Liver (tissue), 9 donors: ENCODE data around the gene MAP3K9. TPM values are rescaled to one million over a fixed set of nuclear protein-coding genes. Genes with fewer than 3 reads are reported as not detected.

Source experiments
- DNase-seq: peaks from one replicate; pipeline ENCODE4 v3.0.0-alpha.2; 2017; ENCODE audit warnings: low spot score
- H3K27ac ChIP-seq, 2 donors: one replicate each; pipeline ENCODE4 v1.7.0; 2013; ENCODE audit warnings: inconsistent platforms in 2 of 2, low read length in 2 of 2, control low read depth in 1 of 2, low read depth in 1 of 2, mild to moderate bottlenecking in 1 of 2
- H3K27me3 ChIP-seq, 4 donors: one replicate each; pipeline versions ENCODE4 v1.6.1 to v1.7.0; 2013; ENCODE audit warnings: low read length in 3 of 4, inconsistent platforms in 1 of 4, mild to moderate bottlenecking in 1 of 4, moderate library complexity in 1 of 4; ENCODE audit not compliant: control insufficient read depth in 4 of 4, insufficient read depth in 4 of 4
- H3K36me3 ChIP-seq, 4 donors: one replicate each; pipeline versions ENCODE4 v1.6.1 to v1.7.0; 2013; ENCODE audit warnings: low read length in 3 of 4, mild to moderate bottlenecking in 3 of 4, low read depth in 1 of 4, moderate library complexity in 1 of 4; ENCODE audit not compliant: control insufficient read depth in 4 of 4, insufficient read depth in 3 of 4
- H3K4me1 ChIP-seq, 4 donors: one replicate each; pipeline versions ENCODE4 v1.6.1 to v1.7.0; 2013; ENCODE audit warnings: low read length in 3 of 4, mild to moderate bottlenecking in 3 of 4, moderate library complexity in 1 of 4; ENCODE audit not compliant: control insufficient read depth in 4 of 4, insufficient read depth in 4 of 4
- H3K4me3 ChIP-seq, 3 donors: one replicate each; pipeline versions ENCODE4 v1.6.1 to v1.7.0; 2013; ENCODE audit warnings: low read length in 3 of 3, control low read depth in 1 of 3, low read depth in 1 of 3, mild to moderate bottlenecking in 1 of 3
- H3K9ac ChIP-seq, 2 donors: one replicate each; pipeline ENCODE4 v1.7.0; 2013; ENCODE audit warnings: low read length in 2 of 2, mild to moderate bottlenecking in 2 of 2, moderate library complexity in 2 of 2, control low read depth in 1 of 2, low read depth in 1 of 2
- H3K9me3 ChIP-seq, 4 donors: one replicate each; pipeline versions ENCODE4 v1.6.1 to v1.7.0; 2013; ENCODE audit warnings: low read length in 3 of 4; ENCODE audit not compliant: control insufficient read depth in 4 of 4
- ATF3 ChIP-seq: IDR thresholded peaks from 2 replicates; pipeline ENCODE4 v1.6.1; 2016; ENCODE audit warnings: antibody characterized with exemption
- CTCF ChIP-seq: fragments of 150-350 bp; IDR thresholded peaks from 2 replicates; pipeline ENCODE4 v1.5.1; 2017; ENCODE audit warnings: improper control_type of control experiment, low read depth, low read length; ENCODE audit not compliant: missing input control
- EGR1 ChIP-seq, 2 donors: IDR thresholded peaks; 2 replicates each; pipeline ENCODE4 v1.6.1; 2016 to 2018; ENCODE audit warnings: antibody characterized with exemption in 2 of 2, low read depth in 2 of 2
- FOXA1 ChIP-seq: IDR thresholded peaks from 2 replicates; pipeline ENCODE4 v1.6.1; 2016; ENCODE audit warnings: antibody characterized with exemption
- FOXA2 ChIP-seq: IDR thresholded peaks from 2 replicates; pipeline ENCODE4 v1.6.1; 2016; ENCODE audit warnings: antibody characterized with exemption
- GABPA ChIP-seq, 2 donors: IDR thresholded peaks in 1 of 2; conservative IDR thresholded peaks in 1 of 2; 2 replicates each; pipeline ENCODE4 v1.6.1; 2016; ENCODE audit warnings: antibody characterized with exemption in 2 of 2, mild to moderate bottlenecking in 1 of 2, moderate library complexity in 1 of 2
- HNF4A ChIP-seq, 2 donors: conservative IDR thresholded peaks; 2 replicates each; pipeline ENCODE4 v1.6.1; 2016; ENCODE audit warnings: antibody characterized with exemption in 2 of 2, mild to moderate bottlenecking in 2 of 2
- HNF4G ChIP-seq: IDR thresholded peaks from 2 replicates; pipeline ENCODE4 v1.6.1; 2016; ENCODE audit warnings: antibody characterized with exemption
- JUND ChIP-seq, 2 donors: IDR thresholded peaks; 2 replicates each; pipeline ENCODE4 v1.6.1; 2016; ENCODE audit warnings: antibody characterized with exemption in 2 of 2
- MAX ChIP-seq: IDR thresholded peaks from 2 replicates; pipeline ENCODE4 v1.6.1; 2016; ENCODE audit warnings: antibody characterized with exemption
- NR2F2 ChIP-seq: IDR thresholded peaks from 2 replicates; pipeline ENCODE4 v1.6.1; 2016; ENCODE audit warnings: antibody characterized with exemption
- RAD21 ChIP-seq, 2 donors: IDR thresholded peaks; 2 replicates each; pipeline ENCODE4 v1.6.1; 2016; ENCODE audit warnings: antibody characterized with exemption in 2 of 2, mild to moderate bottlenecking in 2 of 2
- REST ChIP-seq: IDR thresholded peaks from 2 replicates; pipeline ENCODE4 v1.6.1; 2016; ENCODE audit warnings: antibody characterized with exemption, mild to moderate bottlenecking
- RXRA ChIP-seq, 2 donors: IDR thresholded peaks; 2 replicates each; pipeline ENCODE4 v1.6.1; 2017 to 2018; ENCODE audit warnings: antibody characterized with exemption in 2 of 2, mild to moderate bottlenecking in 1 of 2
- SP1 ChIP-seq: IDR thresholded peaks from 2 replicates; pipeline ENCODE4 v1.6.1; 2018; ENCODE audit warnings: antibody characterized with exemption, mild to moderate bottlenecking
- TAF1 ChIP-seq: conservative IDR thresholded peaks from 2 replicates; pipeline ENCODE4 v1.6.1; 2016; ENCODE audit warnings: antibody characterized with exemption, mild to moderate bottlenecking
- YY1 ChIP-seq: IDR thresholded peaks from 2 replicates; pipeline ENCODE4 v1.6.1; 2016; ENCODE audit warnings: antibody characterized with exemption, mild to moderate bottlenecking
- ZBTB33 ChIP-seq: IDR thresholded peaks from 2 replicates; pipeline ENCODE4 v1.6.1; 2016; ENCODE audit warnings: antibody characterized with exemption
- WGBS: extraction: QIAGEN DNeasy Blood & Tissue Kit; methylation state at CpG from one replicate; pipeline ENCODE4 v1.1.7; 2013; 5-methylcytosine and 5-hydroxymethylcytosine counted together
- polyA plus RNA-seq, 2 donors: library from polyadenylated mRNA; stranded (reverse) in 1 of 2; unstranded in 1 of 2; fragments of 200-250 nt in 1 of 2; fragments of >200 nt in 1 of 2; fragmentation: Nextera tagmentation in 1 of 2; extraction: Ambion mirVana in 1 of 2; gene quantifications; one replicate each; pipeline versions ENCODE4 v1.2.1 to v1.2.3, GENCODE V29; 2013 to 2015
- total RNA-seq, 2 donors: library from RNA; depleted of rRNA; stranded (reverse); fragments of >200 nt; gene quantifications; one replicate each; pipeline ENCODE4 v1.2.3, GENCODE V29; 2014
- donor health status: healthy.
- donor health status: healthy.
- donor health status: healthy.
- donor health status: healthy.
- donor health status: healthy.

The MAP3K9 gene
- total and polyA plus RNA-seq, 4 donors, result 0.65 to 5.2 (median 0.80) TPM

- TF ChIP-seq MAX (no peak), EGR1 (IDR thresholded peaks at IDR 0.05; ENCODE audit: low read depth in 2 of 2) (no peak), JUND (IDR thresholded peaks at IDR 0.05) (no peak), FOXA2 (no peak), NR2F2 (no peak), CTCF (no peak), ATF3 (no peak), REST (no peak), YY1 (no peak)
- Histone ChIP-seq H3K9me3 (no peaks in the 10 kb centered on the region), H3K27ac (no peak overlapping the region), H3K4me3 (no peak overlapping the region), H3K27me3 (no peaks in the 10 kb centered on the region), H3K9ac (no peak overlapping the region), H3K36me3 (peaks cover 0 to 5% (median under 1%) of the 10 kb centered on the region in 4 donors), H3K4me1 (no peaks in the 10 kb centered on the region)
- DNase-seq, result no peak
- WGBS, result 85% methylated on average over 6 of the region's 6 CpGs
Measured at GRCh38 chr14:70788898-70789297, 20.4 kb downstream of the MAP3K9 start.

GRCh38 chr14:70785556-70785955, 23.8 kb downstream of the MAP3K9 start:
- no peak for DNase-seq
- no peak overlapping the region for H3K27ac ChIP-seq
- WGBS, result 96% methylated on average over 9 of the region's 9 CpGs
- TF ChIP-seq GABPA (IDR thresholded peaks at IDR 0.05 in 1 of 2, conservative IDR thresholded peaks at IDR 0.05 in 1 of 2) (no peak), HNF4A (conservative IDR thresholded peaks at IDR 0.05) (no peak), CTCF (no peak), ZBTB33 (no peak), EGR1 (IDR thresholded peaks at IDR 0.05; ENCODE audit: low read depth in 2 of 2) (no peak), TAF1 (no peak), JUND (IDR thresholded peaks at IDR 0.05) (no peak), MAX (no peak), RAD21 (IDR thresholded peaks at IDR 0.05) (no peak), FOXA1 (no peak), HNF4G (no peak), FOXA2 (no peak), REST (no peak), YY1 (no peak), NR2F2 (no peak), SP1 (no peak), RXRA (IDR thresholded peaks at IDR 0.05) (no peak)

More at GRCh38 chr14:70785556-70785955, 23.8 kb downstream of the MAP3K9 start:
- Histone ChIP-seq H3K9ac (no peak overlapping the region), H3K36me3 (no peaks in the 10 kb centered on the region), H3K9me3 (no peaks in the 10 kb centered on the region), H3K27me3 (no peaks in the 10 kb centered on the region), H3K4me3 (no peak overlapping the region), H3K4me1 (peaks cover 0 to 3% (median 0%) of the 10 kb centered on the region in 4 donors)
